ENCODE measurements around the gene UNC80.
A peak's percentile ranks its signal among the peaks of the same experiment; 100 is the strongest.

UNC80 gene

GRCh38 chr2:209913786-209914345 is 142.2 kb downstream of the UNC80 start:
- peak; percentile 5 for DNase-seq (ENCODE audit: low spot score)

GRCh38 chr2:209917154-209917771 is 145.6 kb downstream of the UNC80 start:
- no peak for DNase-seq (ENCODE audit: low spot score)

GRCh38 chr2:209918251-209918650 is 146.6 kb downstream of the UNC80 start:
- no peak for DNase-seq (ENCODE audit: low spot score)

DNA sequence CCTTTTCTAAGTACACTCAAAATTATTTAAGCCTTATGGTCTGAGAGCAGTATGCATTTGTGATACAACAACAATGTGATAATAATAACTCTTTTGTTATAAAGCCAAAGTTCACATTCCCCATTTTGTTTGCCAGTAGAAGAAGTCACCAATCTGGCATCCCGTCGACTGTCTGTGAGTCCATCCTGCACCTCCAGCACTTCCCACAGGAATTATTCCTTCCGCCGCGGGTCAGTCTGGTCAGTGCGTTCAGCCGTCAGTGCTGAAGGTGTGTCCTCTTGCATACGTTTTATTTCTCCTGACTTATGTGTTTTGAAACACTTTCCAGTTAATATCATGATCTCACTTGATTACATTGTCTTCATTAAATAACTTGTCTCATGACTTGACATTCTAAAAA is 150.5 kb downstream of the UNC80 start:
- DNase-seq (ENCODE audit: low spot score): no peak

GRCh38 chr2:209929369-209929768 is 157.7 kb downstream of the UNC80 start:
- no peak for DNase-seq (ENCODE audit: low spot score)

GRCh38 chr2:209933499-209934483 is 162.2 kb downstream of the UNC80 start:
- DNase-seq (ENCODE audit: low spot score): no peak

DNA sequence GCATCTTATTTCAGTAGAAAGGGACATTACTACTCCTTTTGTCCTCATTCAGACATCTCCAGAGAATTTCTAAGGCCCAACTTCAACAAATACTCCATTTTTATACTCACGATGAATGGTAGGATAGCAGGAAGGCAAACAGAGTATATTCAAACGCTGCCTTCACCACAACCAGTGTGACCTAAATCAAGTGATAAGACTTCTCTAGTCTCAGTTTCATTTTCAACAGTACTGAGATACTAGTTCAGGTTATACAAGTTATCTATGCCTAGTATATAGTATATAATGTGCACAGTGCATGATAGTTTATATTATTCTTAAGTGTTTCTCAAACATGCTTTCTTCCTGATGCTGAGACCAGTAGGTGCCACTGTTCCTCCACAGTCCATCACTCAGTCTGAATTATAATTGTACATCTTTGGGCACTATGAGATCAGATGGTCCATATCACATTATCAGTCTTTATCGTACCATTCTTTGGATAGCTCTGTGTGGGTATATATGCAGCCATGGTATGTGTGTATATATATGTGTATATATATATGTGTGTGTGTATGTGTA is 164.6 kb downstream of the UNC80 start:
- DNase-seq (ENCODE audit: low spot score): no peak

- DNase-seq (ENCODE audit: low spot score): no peak
These were observed 166.3 kb downstream of the UNC80 start for GRCh38 chr2:209937893-209938292.

DNA sequence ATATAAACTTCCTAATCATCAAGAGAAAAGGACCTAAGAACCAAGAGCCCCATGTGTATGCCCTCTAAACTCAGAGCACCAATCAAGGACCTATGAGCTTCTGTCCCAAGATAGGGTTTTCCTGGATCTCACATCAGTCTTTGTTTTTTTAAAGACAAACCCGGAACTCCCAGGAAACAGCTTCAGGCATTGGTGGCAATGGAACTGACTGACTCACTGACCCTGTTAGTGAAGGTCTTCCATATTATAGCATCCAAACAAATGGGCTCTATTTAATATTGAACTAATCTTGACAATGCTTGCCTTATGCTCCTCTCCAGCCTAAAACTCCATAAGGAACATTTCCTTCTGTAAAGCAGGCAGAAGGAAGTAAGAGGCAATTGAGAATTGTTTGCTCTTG is 167.3 kb downstream of the UNC80 start:
- no peak for DNase-seq (ENCODE audit: low spot score)

DNA sequence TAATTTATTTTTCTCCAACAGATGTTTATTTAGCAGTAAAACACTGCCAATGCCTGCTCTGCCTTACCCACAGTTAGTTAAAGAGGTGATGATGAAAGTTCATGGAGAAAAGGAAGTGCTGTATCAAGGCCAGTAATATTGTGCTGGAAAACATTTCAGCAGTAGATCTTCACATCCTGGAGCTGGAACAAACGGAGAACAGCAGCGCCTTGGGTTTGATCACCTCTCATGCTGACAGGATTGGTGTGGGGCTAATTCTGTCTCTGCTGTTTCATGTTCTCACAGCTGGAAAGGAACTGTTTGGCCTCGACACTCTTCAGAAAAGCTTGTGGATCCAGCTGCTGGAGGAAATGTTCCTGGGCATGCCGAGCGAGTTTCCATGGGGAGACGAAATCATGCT is 169.3 kb downstream of the UNC80 start:
- no peak for DNase-seq (ENCODE audit: low spot score)

DNA sequence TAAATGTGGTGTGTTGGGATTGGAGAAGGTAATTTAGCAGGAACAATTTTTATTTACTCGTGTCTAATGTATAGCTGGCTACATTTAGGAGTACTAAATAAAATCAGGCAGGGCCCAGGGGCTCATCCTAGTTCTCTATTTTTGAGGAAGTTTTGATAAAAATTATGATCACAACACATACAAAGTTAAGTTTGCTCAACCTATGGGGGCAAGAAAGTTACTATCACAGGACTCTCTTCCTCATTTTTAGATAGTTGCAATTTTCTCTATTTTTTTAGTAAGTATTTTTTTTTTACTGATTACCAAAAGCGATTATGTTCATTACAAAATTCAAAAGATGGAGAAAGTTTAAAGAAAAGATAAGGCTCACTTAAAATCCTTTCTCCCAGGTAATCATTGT is 170.8 kb downstream of the UNC80 start:
- no peak for DNase-seq (ENCODE audit: low spot score)

DNA sequence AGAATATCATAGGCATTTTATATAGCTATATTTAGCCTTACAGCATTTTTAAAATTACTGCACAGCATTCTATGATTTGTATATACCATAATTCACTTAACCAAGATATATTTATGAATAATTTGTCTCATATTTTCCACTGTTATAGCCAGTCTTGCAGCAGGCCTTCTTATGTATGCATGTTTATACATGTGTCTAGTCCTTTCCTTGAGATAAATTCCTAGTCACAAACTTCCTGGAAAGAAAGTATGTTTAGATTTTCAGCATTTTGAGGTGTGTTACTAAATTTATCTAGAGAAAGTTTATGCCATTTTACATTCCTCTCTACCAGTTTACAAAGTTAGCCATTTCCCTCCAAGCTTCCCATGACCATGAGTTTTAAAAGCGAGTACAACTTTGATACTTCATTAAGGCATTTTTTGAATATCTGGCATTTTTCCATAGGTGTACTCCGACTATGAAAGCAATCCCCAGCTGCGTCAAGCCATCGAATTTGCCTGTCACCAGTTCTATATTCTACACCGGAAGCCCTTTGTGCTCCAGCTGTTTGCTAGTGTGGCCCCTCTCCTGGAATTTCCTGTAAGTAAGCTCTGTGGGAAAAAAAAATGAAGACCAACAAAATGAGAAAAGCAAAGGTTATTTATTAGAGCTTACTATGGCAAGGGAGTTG is 171.4 kb downstream of the UNC80 start:
- no peak for DNase-seq (ENCODE audit: low spot score)

DNA sequence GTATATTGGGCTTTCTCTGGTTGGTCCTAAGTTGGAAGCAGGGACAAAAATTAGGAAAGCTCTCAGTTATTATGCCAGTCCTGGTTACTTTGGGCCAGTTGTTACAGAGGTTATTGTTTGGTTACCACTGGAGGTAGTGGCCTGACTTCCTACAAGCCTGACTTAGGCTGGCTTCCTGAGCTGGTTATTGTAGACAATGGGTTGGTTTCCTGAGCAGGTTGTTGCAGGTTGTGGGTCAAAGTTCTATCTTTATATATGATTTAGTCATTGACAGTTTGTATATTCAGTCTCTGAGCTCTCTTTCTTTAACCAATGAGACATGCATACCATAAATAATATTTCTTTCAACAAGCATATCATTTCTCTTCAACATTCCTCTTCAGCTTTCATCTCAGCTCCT is 172.1 kb downstream of the UNC80 start:
- DNase-seq (ENCODE audit: low spot score): no peak

DNA sequence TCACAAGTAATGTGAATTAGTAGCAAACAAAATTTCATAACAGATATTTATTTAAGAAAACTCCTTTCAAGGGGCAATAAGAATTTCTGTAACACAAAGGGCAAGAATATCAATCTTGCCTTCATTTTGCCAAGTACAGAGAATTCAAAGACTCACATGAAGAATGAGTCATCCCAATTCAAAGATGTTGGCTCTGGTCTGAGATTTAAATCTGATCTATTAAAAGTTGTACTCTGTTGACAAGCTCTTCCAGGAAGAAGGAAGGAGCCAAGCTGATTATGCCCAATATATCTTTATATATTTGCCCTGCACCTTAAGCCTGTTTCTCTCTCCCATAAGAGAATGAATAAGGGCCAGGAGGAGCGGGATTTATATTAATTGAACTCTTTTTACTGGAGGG is 174.9 kb downstream of the UNC80 start:
- no peak for DNase-seq (ENCODE audit: low spot score)

- DNase-seq (ENCODE audit: low spot score): no peak
These were observed 184.6 kb downstream of the UNC80 start for GRCh38 chr2:209956271-209956670.

- DNase-seq (ENCODE audit: low spot score): no peak
These were observed 186.4 kb downstream of the UNC80 start for GRCh38 chr2:209958016-209958415.

- DNase-seq (ENCODE audit: low spot score): no peak
These were observed 188.4 kb downstream of the UNC80 start for GRCh38 chr2:209960045-209960444.

- peak; percentile 57 for DNase-seq (ENCODE audit: low spot score)
These were observed 189.3 kb downstream of the UNC80 start for GRCh38 chr2:209960676-209961630.

DNA sequence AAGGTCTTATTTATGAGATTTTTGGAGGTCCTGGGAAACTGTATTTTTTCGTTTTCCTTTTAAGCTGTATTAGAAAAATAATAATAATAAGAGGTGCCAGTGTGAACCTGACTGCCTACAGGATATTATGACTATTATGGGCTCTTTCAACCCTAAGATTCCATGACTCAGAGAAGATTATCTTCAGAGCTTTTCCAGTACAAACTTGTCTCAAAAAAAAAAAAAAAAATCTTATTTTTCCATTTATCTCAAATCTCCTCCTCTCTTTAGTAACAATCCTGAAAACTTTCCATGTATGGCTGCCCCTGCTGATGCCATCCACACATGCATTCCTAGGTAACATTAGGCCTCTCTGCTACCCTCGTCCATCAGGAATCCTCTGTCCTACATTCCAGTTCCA is 194.1 kb downstream of the UNC80 start:
- no peak for DNase-seq (ENCODE audit: low spot score)

GRCh38 chr2:209969692-209970091 is 198.1 kb downstream of the UNC80 start:
- DNase-seq (ENCODE audit: low spot score): no peak

GRCh38 chr2:209970271-209970670 is 198.6 kb downstream of the UNC80 start:
- no peak for DNase-seq (ENCODE audit: low spot score)

All from SK-N-DZ (cell line).